ENCODE measurements around the gene ACAD11.
A peak's percentile ranks its signal among the peaks of the same experiment; 100 is the strongest.

ACAD11 gene, protein sequence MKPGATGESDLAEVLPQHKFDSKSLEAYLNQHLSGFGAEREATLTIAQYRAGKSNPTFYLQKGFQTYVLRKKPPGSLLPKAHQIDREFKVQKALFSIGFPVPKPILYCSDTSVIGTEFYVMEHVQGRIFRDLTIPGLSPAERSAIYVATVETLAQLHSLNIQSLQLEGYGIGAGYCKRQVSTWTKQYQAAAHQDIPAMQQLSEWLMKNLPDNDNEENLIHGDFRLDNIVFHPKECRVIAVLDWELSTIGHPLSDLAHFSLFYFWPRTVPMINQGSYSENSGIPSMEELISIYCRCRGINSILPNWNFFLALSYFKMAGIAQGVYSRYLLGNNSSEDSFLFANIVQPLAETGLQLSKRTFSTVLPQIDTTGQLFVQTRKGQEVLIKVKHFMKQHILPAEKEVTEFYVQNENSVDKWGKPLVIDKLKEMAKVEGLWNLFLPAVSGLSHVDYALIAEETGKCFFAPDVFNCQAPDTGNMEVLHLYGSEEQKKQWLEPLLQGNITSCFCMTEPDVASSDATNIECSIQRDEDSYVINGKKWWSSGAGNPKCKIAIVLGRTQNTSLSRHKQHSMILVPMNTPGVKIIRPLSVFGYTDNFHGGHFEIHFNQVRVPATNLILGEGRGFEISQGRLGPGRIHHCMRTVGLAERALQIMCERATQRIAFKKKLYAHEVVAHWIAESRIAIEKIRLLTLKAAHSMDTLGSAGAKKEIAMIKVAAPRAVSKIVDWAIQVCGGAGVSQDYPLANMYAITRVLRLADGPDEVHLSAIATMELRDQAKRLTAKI

DNA sequence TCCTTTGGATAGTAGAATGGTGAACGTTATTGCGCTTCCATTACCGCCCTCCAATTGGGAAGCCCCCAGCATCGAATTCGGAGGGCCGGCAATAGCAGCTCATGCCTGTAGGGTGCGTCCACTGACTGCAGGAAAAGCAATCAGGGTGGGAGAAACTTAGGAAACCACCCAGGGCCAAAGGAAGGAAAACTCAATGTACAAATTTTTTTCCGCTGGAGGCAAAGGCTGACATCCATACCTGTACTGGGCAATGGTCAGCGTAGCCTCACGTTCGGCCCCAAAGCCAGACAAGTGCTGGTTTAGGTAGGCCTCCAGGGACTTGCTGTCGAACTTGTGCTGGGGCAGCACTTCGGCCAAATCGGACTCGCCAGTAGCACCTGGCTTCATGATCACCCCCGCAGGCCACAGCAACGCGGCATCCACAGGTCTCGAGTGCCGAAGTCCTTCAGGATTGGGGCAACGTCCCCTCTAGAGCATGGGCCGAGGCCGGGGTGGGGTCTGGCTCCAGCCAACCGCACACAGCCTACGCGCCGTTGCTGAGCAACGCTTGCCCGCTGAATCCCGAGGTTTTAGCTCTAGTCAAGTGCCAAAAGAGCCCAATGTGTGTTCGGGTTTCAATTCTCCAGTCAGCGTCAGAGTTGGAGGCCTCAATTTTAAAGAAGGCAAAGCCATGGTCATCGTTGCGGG, at the start of gene ACAD11:
TSS of gene ACAD11 (minus strand) at position 445 of the 687 bp plus-strand sequence. CDS start at position 387, 58 bp downstream.
- peak; percentile 80 for DNase-seq

DNA sequence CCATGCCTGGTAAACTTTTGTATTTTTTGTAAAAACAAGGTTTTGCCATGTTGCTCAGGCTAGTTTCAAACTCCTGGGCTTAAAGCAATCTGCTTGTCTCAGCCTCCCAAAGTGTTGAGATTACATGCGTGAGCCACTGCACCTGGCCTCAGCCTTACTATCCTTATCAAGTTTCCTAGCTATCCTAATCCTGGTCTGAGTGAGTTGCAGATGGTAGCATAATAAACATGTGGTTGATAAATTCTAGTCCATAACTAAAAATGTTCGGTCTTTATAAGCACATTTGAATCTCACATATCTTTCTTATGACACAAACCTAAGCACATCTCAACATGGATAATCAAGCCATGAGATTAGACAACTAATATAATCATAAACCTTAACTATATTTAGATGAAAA, 44.1 kb upstream of the ACAD11 start:
- no peak for DNase-seq

DNA sequence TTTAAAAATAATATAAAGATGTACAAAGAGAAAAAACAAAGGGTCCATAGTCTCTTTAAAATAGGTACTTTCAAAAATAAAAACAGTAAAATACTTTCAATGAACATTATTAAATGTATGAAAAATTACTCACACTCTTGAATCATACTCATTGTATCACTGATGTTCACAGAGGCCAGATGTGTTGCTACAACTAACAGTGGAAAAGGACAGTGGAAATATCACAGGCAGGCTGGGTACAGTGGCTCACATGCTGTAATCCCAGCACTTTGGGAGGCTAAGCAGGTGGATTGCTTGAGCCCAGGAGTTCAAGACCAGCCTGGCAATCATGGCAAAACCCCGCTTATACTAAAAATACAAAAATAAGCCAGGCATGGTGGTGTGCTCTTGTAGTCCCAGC, 35.8 kb upstream of the ACAD11 start:
- no peak for DNase-seq

DNA sequence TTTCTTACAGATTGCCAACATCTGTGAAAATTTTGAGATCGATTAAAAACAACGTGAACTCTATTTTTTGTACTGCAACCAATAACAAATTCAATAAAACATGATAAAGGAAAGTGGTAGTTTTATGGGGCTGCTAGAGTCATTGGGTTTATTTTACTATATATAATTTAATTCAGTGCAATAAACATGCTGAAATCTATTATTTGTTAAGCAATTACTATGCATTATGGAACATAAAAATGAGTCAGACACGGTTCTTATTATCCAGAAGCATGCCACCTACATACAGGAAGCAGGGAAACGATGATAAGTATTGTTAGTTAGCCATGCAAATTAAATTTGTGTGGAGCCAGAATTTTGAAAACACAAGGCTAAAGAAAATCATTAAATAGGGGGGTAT, 35.4 kb upstream of the ACAD11 start:
- no peak for DNase-seq

DNA sequence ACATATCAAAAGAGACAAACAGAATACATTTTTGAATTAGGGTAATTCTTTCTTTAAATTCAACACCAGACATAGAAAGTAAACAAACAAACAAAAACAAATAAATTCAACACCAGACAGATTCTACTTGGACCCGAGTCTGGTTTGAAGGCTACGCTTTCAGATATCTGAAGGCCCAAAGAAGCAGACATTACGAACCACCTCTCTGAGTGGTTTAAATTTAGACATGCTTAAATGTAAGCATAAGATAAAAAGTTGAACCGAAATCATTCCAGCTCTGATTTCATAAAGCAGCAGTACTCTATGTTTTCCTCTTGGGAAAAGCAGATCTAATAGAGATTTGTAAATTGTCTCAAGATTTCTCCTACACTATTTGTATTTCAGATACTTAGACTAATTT, 30.4 kb upstream of the ACAD11 start:
- no peak for DNase-seq

DNA sequence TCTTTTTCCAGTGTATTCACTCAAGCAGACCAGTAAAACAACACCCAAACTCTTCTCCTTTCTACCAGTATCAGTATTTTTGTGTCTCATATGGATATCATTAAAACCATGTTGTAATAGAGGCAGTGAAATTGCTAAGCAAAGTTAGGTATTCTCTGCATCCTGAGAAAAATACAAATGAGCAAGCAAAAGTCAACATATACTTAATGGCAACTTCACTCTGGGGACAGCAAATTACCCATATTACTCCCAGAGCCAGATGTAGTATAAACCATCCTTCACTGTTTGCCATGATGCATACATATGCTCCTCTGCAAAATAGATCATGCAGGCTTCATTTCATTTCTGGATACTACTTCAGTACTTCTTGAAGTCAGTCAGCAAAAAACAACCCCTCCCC, 22.6 kb upstream of the ACAD11 start:
- DNase-seq, result no peak

DNA sequence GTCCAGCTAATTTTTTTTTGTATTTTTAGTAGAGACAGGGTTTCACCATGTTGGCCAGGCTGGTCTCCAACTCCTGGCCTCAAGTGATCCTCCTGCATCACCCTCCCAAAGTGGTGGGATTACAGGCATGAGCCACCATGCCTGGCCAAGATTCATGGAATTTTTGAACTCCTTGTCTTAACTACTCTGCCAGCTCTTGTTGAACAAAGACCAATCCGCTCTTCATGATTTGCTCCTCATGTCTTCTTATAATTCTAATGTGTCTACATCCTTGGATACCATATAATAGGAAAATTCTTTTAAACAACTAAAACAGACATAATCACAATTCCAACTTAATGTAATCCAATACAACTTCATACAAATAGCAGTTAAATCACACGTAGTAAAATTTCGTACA, 21.8 kb upstream of the ACAD11 start:
- no peak for DNase-seq

DNA sequence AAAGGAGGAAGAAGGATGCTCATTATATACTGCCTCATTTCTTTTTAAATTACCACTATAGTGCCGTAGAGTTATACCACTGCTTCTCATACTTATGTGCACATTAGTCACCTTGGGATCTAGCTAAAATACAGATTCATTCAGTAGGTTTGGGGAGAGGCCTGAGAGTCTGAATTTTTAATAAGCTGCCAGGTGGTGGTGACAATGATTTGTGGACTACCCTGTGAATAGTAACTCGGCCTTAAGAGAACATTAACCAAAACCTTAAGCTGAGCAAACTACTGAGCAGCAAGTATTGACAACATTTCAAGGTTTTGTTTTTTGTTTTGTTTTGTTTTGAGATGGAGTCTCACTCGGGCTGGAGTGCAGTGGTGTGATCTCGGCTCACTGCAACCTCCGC, 20.3 kb upstream of the ACAD11 start:
- no peak for DNase-seq

DNA sequence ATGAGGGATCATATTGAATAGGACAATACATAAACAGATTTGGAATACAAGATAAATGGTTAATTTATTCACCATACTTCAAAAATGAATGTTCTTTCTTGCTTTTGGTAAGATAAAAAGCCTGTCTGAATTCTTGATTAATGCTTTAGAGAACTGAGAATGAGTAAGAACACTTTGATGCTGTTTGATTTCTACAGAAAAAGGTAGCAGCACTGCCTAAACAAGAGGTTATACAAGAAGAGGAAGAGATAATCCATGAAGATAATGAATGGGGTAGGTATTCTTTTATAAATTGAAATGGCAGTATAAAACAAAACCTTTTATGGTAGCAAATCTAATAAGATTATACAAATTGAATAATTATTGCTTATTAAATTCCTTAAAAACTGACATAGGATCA, 15.8 kb upstream of the ACAD11 start:
- DNase-seq, result no peak

DNA sequence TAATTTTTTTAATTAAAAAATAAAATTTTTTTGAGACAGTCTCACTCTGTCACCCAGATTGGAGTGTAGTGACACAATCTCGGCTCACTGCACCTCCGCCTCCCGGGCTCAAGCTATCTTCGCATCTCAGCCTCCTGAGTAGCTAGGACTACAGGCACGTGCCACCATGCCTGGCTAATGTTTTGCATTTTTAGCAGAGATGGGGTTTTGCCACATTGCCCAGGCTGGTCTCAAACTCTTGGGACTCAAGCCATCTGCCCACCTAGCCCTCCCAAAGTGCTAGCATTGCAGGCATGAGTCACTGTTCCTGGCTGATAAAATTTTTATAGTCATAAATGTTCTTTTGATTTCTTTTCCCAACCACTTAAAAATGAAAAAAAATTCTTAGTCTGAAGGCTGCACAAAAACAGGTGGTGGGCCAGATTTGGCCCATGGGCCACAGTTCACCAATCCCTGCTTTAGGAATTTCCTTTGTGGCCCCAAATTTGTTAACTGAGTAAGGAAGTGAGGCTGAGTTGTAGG, 9.7 kb upstream of the ACAD11 start:
- no peak for DNase-seq

DNA sequence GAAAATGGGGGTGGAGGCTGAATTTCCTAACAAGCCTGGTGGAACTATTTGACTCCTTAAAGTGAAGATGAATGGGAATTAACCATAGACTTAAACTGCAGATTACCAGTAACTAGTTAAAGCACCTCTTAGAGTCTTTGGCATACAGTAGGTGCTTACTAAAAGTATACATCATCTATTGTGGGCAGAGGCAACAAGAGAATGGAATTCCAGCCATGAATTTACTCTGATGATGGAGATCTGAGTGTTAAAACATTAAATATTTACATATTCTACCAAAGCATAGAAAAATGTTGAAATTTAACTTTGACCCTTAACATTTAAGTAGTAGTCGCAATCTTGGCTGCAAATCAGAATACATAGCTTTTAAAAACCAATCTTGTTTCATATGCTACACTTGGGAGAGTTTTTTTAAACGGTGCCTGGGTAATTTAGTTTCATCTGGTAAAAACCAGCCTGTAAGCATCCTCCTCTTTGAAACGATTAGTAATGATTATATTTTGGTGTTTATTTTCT, 5.7 kb upstream of the ACAD11 start:
- DNase-seq, result no peak

DNA sequence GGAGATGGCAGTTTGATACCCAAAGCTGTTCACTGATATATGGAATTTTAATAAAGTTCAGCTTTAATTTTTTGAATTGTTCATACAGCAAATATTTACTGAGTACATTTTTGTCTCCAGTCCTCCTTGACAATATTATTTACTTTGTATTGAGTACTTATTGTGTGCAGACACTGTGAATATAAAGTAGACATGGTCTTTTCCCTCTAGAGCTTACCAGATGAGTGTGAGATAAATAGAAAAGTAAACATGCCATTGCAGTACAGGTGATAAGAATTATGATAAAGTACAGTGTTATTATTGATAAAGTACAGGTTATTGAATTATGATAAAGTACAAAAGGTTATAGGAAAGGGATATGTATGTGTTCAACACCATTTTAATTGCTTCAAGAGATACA, 2.6 kb upstream of the ACAD11 start:
- DNase-seq, result no peak

DNA sequence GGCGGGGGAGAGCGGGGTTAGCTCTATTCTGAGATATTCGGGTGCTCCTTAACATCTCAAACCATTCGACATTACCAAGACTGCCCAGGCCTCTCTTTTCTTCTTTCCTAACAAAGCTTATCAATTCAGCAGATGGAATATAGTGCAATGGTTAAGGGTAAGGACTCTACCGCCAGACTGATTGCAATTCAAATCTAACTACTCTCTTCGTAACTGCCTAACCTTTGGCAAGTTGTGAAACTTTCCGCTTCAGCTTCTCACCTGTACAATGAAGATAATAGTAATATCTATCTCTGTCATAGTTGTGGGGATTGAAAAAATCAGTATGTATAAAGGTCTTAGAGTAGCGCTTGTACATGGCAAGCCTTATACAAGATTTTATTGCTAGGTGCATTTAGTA, 1.5 kb upstream of the ACAD11 start:
- peak; percentile 46 for DNase-seq

DNA sequence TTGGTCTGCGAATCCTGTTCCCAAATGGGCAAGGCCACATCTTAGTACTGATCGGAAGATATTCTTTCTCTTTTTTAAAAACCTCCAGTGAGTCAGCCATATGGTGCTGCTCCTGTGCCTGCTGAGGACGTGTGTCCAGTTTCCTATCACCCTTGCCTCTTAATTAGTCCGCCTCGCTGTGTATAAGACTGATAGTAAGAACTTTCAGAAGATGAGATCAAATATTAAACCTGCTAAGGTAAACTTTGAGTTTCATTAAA, 1.1 kb upstream of the ACAD11 start:
- no peak for DNase-seq

DNA sequence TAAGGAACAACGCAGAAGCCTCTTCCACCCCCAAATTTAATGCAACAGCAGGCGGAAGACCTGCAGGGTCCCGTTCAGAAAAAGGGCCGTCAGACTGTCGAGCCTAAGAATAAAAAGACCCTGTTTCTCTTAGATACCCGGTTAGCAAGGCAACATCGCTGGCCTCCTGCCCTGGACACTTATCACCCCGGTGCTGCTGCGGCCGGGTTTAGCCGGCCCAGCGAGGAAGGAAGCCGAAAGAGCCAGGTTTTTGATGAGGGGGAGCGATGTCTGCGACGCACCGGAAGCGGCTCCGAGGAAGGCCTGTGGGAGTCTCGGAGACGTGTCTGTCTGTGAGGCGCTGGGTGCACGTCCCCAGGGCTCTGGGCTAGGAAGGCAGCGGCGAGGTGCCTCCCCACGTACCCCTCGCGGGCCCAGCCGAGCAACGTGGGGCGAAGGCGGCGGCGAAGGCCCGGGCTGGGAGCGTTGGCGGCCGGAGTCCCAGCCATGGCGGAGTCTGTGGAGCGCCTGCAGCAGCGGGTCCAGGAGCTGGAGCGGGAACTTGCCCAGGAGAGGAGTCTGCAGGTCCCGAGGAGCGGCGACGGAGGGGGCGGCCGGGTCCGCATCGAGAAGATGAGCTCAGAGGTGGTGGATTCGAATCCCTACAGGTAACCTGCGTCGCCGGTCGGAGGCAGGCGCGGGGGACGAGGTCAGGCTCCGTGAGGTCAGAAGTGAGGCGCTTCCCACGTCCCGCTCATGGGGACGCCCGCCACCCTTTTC, 622 bp upstream of the ACAD11 start, which contains the start of gene UBA5:
TSS of gene UBA5 (plus strand) at position 278 of the 759 bp plus-strand sequence. CDS start at position 487, 209 bp downstream.
- DNase-seq, result peak; percentile 88

DNA sequence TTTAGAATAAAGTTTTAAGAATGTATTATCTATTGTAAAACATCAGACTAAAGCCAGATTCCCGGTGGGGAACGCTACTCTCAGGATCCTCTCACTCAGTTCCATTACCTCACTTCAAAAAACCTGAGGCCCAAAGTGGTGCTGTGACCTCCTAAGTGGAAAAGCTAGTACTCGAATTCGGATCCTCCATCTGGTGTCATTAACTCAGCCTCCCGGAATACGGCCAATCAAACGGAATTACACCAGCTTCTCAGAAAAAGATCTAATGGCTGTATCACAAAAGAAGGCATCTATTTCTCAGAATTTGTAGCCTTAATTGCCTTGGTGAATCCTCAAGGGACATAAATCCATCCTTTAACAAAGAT, 627 bp downstream of the ACAD11 start:
- DNase-seq, result no peak

DNA sequence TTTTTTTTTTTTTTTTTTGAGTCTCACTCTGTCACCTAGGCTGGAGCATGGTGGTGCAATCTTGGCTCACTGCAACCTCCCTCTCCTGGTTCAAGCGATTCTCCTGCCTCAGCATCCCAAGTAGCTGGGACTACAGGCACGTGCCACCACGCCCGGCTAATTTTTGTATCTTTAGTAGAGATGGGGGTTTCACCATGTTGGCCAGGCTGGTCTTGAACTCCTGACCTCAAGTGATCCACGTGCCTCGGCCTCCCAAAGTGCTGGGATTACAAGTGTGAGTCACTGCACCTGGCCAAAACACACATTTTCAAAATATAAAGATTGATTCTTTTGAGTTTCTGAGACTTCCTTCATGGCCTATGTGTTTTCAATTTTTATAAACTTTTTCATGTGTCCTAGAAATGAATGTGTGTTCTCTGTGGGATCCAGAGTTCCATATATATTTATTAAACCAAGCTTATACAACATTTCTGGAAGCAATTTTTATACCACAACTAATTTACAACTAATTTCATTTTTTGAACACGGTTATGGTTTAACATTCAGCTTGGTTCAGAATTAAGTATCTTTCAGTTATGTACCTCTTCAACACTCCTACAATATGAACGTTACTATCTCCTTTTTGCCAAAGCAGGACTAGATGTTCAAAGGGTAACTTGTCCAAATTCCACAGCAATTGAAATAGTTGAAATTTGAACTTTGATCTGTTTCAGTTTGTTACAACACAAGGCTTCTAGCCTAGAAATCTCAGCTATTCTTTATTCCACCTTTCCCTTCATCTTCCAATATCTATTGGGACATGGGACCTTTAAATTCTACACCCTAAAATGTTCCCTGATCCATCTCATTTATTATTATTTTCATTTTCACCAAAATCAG, 1.5 kb downstream of the ACAD11 start:
- no peak for DNase-seq

DNA sequence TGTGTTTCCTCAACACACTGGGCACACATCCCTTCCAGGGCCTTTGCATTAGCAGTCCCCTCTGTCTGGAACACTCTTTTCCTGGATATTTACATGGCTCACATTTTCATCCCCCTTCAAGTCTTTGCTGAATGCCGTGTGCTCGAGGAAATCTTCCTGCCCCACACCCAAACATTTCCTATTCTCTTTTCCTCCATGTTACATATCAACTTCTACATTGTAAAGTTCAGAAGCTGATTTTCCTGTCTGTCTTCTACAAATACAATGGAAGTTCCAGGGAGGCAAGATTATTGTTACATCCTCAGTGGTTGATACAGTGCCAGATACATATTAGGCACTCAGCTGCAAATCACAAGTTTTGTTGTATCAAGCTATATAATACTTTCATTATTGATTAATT, 4.1 kb downstream of the ACAD11 start:
- no peak for DNase-seq

DNA sequence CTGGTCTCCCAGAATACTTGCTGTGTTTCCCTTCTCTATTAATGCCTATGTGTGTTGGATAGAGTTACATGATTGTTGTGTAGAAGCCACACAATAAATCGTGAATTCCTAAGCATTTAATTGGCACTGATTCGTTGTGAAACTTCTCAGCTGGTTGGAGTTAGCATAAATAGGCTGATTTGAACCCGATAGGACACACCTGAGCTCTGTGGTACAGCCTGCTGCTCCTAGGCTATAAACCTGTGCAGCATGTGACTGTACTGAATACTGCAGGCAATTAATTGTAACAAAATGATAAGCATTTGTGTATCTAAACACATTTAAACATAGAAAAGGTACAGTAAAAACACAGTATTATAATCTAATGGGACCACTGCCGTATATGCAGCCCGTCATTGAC, 4.9 kb downstream of the ACAD11 start:
- DNase-seq, result no peak

DNA sequence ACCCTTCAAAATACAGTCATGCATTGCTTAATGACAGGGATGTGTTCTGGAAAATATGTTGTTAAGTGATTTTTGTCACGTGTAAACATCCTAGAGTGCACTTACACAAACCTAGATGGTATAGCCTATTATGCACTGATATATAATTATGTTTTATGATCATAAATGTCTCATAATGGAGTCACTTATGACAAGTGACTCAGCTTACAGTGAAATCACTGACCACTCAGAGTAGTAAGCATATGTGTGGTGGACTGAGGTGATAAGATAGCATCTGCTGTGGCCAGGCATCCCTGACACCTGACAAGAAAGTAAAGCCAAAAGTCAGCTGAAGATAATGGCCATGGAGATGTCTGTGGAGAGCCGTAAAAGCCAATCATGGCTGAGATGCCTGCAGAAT, 5.4 kb downstream of the ACAD11 start:
- DNase-seq, result peak; percentile 20

DNA sequence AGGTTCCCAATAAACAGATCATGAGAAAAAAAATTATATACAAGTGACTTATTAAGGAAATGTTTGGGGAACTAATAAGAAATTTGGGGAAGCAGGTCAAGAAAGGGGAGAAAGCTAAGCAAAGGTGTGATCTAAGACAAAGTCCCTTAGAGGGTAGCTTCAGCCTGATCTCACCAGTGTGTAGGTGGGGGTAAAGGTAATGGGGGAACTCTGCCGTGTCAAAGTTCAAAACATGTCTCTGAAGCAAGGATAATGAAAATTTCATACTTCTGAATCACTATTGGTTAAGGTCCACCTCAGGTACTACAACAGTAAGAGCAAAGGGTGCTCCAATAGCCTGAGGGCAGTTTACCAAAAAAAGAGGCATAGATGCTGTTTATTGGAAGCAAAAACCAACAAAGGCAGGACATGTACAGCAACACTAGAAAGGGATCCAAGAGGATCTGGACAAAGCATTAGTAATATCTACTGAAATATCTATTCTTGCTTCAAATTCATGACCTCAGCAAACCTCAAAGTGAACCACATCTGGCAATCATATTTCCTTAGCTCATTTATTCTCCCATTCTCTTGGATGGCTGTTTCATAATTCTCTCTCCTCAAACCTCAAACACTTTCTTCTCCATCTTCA, 6.9 kb downstream of the ACAD11 start:
- DNase-seq, result no peak
